Activated naive CD8-positive, alpha-beta T cell (primary cell): ENCODE results near the gene ITGAX.
"Not testable (repeated sequence)": the region's sequence is repeated elsewhere in the genome, so short reads cannot be mapped to it uniquely, and the experiment has no call there.

Experiments used
- H3K27ac Mint-ChIP-seq: one replicate; pipeline ENCODE4 v1.8.0; 2021; ENCODE audit warnings: mixed read lengths
- H3K27me3 Mint-ChIP-seq: one replicate; pipeline ENCODE4 v1.8.0; 2021; ENCODE audit warnings: mixed read lengths
- H3K36me3 Mint-ChIP-seq: one replicate; pipeline ENCODE4 v1.8.0; 2021; ENCODE audit warnings: mixed read lengths
- H3K4me1 Mint-ChIP-seq: one replicate; pipeline ENCODE4 v1.8.0; 2021; ENCODE audit warnings: low read depth, mixed read lengths
- H3K4me3 Mint-ChIP-seq: one replicate; pipeline ENCODE4 v1.8.0; 2021; ENCODE audit warnings: mild to moderate bottlenecking, mixed read lengths
- H3K9me3 Mint-ChIP-seq: one replicate; pipeline ENCODE4 v1.8.0; 2021; ENCODE audit warnings: low read depth, mixed read lengths

Gene ITGAX

DNA sequence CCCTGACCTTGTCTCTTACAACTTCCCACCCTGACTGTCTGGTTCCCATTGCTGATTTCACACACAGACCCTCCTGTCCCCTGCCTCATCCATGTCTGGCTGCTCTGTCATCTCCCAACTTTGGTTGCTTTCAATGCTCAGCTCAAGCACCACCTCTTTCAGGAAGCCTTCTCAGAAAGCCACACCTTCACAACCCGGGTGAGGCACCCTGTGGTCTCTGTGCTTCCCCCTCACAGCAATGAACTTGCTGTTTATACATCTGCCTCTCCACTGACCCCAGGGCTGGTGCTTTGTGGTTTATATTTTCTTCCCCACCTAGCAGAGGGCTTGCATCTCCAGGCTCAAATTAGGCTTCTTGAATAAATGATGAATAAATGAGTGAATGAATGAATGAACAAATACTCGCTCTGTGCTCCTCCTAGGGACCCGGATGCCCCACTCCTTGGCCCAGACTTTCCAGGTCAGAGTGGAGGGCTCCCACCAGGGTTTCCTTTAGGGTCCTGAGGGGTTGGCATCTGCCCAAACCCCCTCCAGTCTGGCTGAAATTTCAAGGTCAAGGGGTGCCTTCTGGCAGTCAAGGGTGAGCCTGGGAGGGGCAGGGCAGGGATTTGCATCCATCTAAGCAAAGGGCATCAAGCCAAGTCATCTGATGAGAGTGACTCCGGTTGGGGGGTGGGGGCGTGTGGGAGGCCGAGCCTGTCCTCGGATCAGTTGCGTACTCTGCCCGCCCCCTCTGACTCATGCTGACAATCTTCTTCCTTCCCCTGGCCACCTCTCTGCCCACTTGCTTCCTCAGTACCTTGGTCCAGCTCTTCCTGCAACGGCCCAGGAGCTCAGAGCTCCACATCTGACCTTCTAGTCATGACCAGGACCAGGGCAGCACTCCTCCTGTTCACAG is at the start of gene ITGAX:
ITGAX (plus strand) TSS at position 783 of the 898 bp plus-strand sequence; CDS start at position 862, 79 bp downstream.
- H3K9me3 Mint-ChIP-seq = no peaks in the 10 kb centered on the region
- H3K36me3 Mint-ChIP-seq = no peaks in the 10 kb centered on the region
- peak within 1 kb of the TSS; percentile 49 for H3K4me3 Mint-ChIP-seq
- no peaks in the 10 kb centered on the region for H3K27me3 Mint-ChIP-seq
- H3K27ac Mint-ChIP-seq = peak within 1 kb of the TSS; percentile 92
- peaks cover 53% of the 10 kb centered on the region for H3K4me1 Mint-ChIP-seq

DNA sequence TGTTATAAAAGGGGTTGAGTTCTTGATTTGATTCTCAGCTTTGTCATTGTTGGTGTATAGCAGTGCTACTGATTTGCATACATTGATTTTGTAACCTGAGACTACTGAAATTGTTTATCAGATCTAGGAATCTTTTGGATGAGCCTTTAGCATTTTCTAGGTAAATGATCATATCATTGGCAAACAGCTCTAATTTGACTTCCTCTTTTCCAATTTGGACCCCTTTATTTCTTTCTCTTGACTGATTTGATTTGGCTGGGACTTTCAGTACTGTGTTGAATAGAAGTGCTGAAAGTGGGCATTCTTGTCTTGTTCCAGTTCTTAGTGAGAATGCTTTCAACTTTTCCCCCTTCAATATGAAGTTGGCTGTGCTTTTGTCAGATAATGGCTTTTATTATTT is 49.8 kb upstream of the ITGAX start:
- Mint-ChIP-seq H3K27ac (no peak overlapping the region), H3K9me3 (no peaks in the 10 kb centered on the region), H3K4me1 (peaks cover 8% of the 10 kb centered on the region), H3K27me3 (no peaks in the 10 kb centered on the region), H3K36me3 (no peaks in the 10 kb centered on the region), H3K4me3 (no peak overlapping the region)

DNA sequence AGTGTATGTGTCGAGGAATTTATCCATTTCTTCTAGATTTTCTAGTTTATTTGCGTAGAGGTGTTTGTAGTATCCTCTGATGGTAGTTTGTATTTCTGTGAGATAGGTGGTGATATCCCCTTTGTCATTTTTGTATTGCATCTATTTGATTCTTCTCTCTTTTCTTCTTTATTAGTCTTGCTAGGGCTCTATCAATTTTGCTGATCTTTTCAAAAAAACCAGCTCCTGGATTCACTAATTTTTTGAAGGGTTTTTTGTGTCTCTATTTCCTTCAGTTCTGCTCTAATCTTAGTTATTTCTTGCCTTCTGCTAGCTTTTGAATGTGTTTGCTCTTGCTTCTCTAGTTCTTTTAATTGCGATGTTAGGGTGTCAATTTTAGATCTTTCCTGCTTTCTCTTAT is 46.6 kb upstream of the ITGAX start:
- not testable (repeated sequence) for H3K36me3 Mint-ChIP-seq, H3K4me3 Mint-ChIP-seq, H3K27me3 Mint-ChIP-seq, H3K9me3 Mint-ChIP-seq, H3K27ac Mint-ChIP-seq, H3K4me1 Mint-ChIP-seq

DNA sequence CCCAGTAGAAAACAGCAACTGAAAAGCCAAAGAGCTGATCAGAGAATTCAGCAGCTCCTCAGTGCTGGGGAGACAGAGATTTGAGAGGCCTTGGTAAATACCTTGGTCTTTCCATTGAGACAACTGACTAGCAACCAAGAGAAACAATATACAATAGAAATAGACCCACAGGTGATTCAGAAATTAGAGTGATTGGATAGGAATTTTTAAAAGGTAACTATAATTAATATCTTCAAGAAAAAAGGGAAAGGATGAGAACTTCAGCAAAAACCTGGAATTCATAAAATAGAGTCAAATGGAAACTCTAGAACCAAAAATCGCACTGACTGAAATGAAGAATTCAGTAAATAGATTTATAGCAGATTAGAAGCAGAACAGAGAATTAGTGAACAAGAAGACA is 32.5 kb upstream of the ITGAX start:
- H3K9me3 Mint-ChIP-seq = peaks cover 16% of the 10 kb centered on the region
- H3K4me3 Mint-ChIP-seq = no peak overlapping the region
- no peaks in the 10 kb centered on the region for H3K27me3 Mint-ChIP-seq
- no peaks in the 10 kb centered on the region for H3K4me1 Mint-ChIP-seq
- H3K27ac Mint-ChIP-seq = no peak overlapping the region
- H3K36me3 Mint-ChIP-seq = peaks cover 16% of the 10 kb centered on the region

DNA sequence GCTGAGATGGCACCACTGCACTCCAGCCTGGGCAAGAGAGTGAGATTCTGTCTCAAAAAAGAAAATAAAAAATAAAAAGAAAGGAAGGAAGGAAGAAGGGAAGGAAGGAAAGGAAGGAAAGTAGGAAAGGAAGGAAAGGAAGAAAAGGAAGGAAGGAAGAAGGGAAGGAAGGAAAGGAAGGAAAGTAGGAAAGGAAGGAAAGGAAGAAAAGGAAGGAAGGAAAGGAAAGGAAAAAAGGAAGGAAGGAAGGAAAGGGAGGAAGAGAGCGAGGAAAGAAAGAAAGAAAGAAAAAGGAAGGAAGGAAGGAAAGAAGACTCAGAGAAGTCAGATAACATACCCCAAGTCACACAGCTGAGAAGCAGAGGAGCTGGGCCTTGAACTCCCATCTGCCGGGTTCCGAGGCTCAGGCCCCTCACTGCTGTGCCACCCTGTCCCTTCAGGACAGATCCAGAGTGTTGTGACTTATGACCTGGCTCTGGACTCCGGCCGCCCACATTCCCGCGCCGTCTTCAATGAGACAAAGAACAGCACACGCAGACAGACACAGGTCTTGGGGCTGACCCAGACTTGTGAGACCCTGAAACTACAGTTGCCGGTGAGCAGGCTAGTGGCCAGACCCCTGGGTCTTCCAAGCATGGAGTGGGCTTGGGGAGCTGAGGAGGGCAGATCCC is 30.9 kb upstream of the ITGAX start:
- no peak overlapping the region for H3K4me3 Mint-ChIP-seq
- no peaks in the 10 kb centered on the region for H3K27me3 Mint-ChIP-seq
- peaks cover 13% of the 10 kb centered on the region for H3K36me3 Mint-ChIP-seq

DNA sequence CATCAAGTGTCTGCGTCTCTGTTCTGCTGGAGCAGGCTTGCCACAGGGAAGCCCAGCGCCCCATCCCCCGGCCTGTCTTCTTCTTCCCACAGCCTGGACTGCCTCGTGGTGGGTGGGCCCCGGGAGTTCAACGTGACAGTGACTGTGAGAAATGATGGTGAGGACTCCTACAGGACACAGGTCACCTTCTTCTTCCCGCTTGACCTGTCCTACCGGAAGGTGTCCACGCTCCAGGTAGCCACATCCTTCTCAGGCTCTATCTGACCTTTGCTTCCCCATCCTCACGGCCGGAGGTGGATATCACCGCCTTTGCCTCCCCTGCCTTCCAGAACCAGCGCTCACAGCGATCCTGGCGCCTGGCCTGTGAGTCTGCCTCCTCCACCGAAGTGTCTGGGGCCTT is 29.8 kb upstream of the ITGAX start:
- peaks cover 13% of the 10 kb centered on the region for H3K9me3 Mint-ChIP-seq
- no peaks in the 10 kb centered on the region for H3K27me3 Mint-ChIP-seq
- H3K27ac Mint-ChIP-seq = no peak overlapping the region
- peaks cover 3% of the 10 kb centered on the region for H3K4me1 Mint-ChIP-seq
- peaks cover 13% of the 10 kb centered on the region for H3K36me3 Mint-ChIP-seq
- H3K4me3 Mint-ChIP-seq = no peak overlapping the region

More for the DNA sequence above, 30.9 kb upstream of the ITGAX start:
- Mint-ChIP-seq H3K27ac (no peak overlapping the region), H3K9me3 (peaks cover 13% of the 10 kb centered on the region), H3K4me1 (peaks cover 3% of the 10 kb centered on the region)

DNA sequence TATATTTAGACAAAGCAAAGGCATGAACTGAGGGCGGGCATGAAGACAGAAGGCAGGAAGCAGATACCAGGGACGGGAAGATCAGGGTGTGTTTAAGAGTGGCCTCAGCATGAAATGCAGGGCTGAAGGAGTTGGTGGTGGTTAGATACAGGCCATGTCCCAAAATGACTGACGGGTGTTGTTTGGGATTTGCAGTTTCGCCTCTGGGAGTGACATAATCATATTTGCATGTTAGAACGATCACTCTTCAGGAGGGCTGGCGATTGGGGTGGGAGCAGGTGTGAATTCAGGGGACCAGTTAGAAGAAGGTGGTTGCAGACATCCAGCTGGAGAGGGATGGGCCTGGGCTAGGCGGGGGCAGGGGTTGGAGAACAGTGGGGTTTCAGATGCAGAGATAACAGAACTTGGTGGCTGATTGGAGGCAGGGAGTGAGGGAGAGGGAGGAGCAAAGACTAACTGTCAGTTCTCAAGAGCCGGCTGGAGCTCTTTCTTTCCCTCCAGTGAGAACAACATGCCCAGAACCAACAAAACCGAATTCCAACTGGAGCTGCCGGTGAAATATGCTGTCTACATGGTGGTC is 27.2 kb upstream of the ITGAX start:
- H3K4me3 Mint-ChIP-seq = no peak overlapping the region
- peaks cover 2% of the 10 kb centered on the region for H3K36me3 Mint-ChIP-seq
- H3K27me3 Mint-ChIP-seq = no peaks in the 10 kb centered on the region
- H3K4me1 Mint-ChIP-seq = peaks cover 15% of the 10 kb centered on the region
- H3K27ac Mint-ChIP-seq = no peak overlapping the region
- peaks cover 2% of the 10 kb centered on the region for H3K9me3 Mint-ChIP-seq

DNA sequence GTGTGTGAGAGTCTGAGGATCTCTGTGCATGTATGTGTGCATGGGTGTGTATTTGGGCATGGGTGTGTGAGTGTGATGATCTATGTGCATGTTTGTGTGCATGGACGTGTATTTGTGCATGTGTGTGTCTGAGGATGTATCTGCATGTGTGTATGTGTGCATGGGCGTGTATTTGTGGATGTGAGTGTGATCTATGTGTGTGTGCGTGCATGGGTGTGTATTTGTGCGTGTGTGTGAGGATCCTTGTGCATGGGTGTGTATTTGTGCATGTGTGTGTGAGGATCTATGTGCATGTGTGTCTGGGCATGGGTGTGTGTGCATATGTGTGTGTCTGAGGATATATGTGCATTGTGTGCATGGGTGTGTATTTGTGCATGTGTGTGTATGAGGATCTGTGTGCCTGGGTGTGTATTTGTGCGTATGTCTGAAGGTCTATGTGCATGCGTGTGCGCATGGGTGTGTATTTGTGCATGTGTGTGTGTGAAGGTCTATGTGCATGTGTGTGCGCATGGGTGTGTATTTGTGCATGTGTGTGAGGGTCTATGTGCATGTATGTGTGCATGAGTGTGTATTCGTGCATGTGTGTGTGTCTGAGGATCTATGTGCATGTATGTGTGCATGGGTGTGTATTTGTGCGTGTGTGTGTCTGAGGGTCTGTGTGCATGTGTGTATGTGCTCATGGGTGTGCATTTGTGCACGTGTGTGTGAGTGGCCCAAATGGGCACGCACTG is 26.5 kb upstream of the ITGAX start:
- H3K27ac Mint-ChIP-seq = no peak overlapping the region
- peaks cover 15% of the 10 kb centered on the region for H3K4me1 Mint-ChIP-seq
- no peaks in the 10 kb centered on the region for H3K36me3 Mint-ChIP-seq
- no peaks in the 10 kb centered on the region for H3K9me3 Mint-ChIP-seq
- H3K4me3 Mint-ChIP-seq = no peak overlapping the region
- H3K27me3 Mint-ChIP-seq = no peaks in the 10 kb centered on the region

DNA sequence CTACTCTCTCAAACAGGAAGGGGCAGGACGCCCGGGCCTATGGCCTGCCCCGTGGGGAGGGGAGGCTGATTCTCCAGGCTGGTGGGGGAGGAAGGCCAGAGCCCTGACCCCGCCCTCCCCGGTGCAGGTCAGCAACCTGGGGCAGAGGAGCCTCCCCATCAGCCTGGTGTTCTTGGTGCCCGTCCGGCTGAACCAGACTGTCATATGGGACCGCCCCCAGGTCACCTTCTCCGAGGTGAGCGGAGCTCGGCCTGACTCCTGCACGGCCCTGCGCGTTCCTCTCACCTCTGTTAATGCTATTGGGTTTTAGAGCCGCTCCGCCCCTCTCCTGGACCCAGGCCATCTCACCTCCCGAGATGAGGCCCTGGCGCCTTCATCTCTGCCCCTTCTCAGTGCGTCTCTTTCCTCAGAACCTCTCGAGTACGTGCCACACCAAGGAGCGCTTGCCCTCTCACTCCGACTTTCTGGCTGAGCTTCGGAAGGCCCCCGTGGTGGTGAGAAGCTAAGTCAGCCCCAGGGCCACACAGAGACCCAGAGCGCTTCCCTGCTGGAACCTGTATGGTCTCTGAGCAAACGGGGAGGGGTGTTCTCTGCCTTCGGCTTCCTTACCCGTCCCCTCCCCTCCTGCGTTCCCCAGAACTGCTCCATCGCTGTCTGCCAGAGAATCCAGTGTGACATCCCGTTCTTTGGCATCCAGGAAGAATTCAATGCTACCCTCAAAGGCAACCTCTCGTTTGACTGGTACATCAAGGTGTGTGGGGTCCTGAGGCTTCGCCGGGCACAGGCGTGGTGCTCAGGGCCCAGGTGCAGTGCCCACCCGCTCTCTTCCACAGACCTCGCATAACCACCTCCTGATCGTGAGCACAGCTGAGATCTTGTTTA is 25.1 kb upstream of the ITGAX start:
- no peaks in the 10 kb centered on the region for H3K36me3 Mint-ChIP-seq
- H3K27me3 Mint-ChIP-seq = no peaks in the 10 kb centered on the region
- peaks cover 21% of the 10 kb centered on the region for H3K4me1 Mint-ChIP-seq
- H3K9me3 Mint-ChIP-seq = no peaks in the 10 kb centered on the region
- H3K4me3 Mint-ChIP-seq = peak overlapping the region; percentile 86
- H3K27ac Mint-ChIP-seq = no peak overlapping the region

DNA sequence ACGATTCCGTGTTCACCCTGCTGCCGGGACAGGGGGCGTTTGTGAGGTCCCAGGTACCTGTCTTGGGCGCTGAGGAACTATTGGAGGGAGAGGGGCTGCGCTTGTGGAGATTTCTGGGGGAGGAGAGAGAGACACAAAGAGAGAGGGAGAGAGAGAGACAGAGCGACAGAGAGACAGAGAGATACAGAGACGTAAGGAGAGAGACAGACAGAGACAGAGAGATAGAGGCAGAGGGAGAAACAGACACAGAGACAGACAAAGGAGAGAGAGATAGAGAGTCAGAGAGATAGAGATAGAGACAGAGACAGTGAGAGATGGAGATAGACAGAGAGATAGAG is 24.5 kb upstream of the ITGAX start:
- Mint-ChIP-seq H3K27ac (peak overlapping the region; percentile 58), H3K4me1 (peaks cover 23% of the 10 kb centered on the region), H3K4me3 (peak overlapping the region; percentile 86), H3K36me3 (no peaks in the 10 kb centered on the region), H3K9me3 (no peaks in the 10 kb centered on the region), H3K27me3 (no peaks in the 10 kb centered on the region)

DNA sequence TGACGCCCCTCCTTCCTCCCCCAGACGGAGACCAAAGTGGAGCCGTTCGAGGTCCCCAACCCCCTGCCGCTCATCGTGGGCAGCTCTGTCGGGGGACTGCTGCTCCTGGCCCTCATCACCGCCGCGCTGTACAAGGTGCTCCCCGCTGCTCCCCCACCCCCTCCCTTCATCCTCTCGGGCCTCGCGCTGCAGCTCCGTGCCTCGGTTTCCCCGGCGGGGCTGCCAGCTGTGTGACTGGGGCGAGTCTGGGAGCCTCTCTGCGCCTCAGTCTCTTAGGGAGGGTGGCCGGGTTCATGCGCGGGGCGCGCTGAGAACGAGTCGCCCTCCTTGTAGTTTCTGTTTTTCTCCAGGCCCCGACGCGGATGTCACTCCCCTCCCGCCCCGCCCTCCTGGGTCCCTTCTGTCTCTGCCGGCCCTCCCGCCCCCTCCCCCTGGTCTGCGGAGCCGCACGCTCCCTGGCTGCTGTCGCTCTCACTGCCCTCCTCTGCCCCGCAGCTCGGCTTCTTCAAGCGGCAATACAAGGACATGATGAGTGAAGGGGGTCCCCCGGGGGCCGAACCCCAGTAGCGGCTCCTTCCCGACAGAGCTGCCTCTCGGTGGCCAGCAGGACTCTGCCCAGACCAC is 23.7 kb upstream of the ITGAX start:
- peak overlapping the region; percentile 86 for H3K4me3 Mint-ChIP-seq
- H3K4me1 Mint-ChIP-seq = peaks cover 23% of the 10 kb centered on the region
- H3K9me3 Mint-ChIP-seq = no peaks in the 10 kb centered on the region
- H3K27me3 Mint-ChIP-seq = no peaks in the 10 kb centered on the region
- no peaks in the 10 kb centered on the region for H3K36me3 Mint-ChIP-seq
- H3K27ac Mint-ChIP-seq = no peak overlapping the region

DNA sequence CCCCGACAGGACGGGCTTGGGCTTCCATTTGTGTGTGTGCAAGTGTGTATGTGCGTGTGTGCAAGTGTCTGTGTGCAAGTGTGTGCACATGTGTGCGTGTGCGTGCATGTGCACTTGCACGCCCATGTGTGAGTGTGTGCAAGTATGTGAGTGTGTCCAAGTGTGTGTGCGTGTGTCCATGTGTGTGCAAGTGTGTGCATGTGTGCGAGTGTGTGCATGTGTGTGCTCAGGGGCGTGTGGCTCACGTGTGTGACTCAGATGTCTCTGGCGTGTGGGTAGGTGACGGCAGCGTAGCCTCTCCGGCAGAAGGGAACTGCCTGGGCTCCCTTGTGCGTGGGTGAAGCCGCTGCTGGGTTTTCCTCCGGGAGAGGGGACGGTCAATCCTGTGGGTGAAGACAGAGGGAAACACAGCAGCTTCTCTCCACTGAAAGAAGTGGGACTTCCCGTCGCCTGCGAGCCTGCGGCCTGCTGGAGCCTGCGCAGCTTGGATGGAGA is 23.1 kb upstream of the ITGAX start:
- H3K4me1 Mint-ChIP-seq = peaks cover 27% of the 10 kb centered on the region

DNA sequence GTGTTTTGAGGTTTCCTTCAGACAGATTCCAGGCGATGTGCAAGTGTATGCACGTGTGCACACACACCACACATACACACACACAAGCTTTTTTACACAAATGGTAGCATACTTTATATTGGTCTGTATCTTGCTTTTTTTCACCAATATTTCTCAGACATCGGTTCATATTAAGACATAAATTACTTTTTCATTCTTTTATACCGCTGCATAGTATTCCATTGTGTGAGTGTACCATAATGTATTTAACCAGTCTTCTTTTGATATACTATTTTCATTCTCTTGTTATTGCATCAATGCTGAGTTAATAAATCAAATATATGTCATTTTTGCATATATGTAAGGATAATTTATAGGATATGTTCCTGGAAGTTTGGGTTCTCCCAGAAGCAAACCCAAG is 22.4 kb upstream of the ITGAX start:
- no peak overlapping the region for H3K27ac Mint-ChIP-seq
- no peaks in the 10 kb centered on the region for H3K36me3 Mint-ChIP-seq
- H3K4me3 Mint-ChIP-seq = peak overlapping the region; percentile 86
- H3K27me3 Mint-ChIP-seq = no peaks in the 10 kb centered on the region
- H3K4me1 Mint-ChIP-seq = peaks cover 28% of the 10 kb centered on the region
- no peaks in the 10 kb centered on the region for H3K9me3 Mint-ChIP-seq

More for the DNA sequence above, 23.1 kb upstream of the ITGAX start:
- H3K4me3 Mint-ChIP-seq = peak overlapping the region; percentile 86
- H3K27ac Mint-ChIP-seq = peak overlapping the region; percentile 51
- H3K36me3 Mint-ChIP-seq = no peaks in the 10 kb centered on the region
- H3K9me3 Mint-ChIP-seq = no peaks in the 10 kb centered on the region
- no peaks in the 10 kb centered on the region for H3K27me3 Mint-ChIP-seq
